GM21360 (cell line): Measurements from ENCODE around the gene SH2D7.

Experiments
- ATAC-seq: cut with Tn5 transposase; IDR thresholded peaks from one replicate; pipeline ENCODE4 v1.9.1; 2021; ENCODE audit warnings: mild to moderate bottlenecking, moderate library complexity; ENCODE audit not compliant: unreplicated experiment

SH2D7 gene

DNA sequence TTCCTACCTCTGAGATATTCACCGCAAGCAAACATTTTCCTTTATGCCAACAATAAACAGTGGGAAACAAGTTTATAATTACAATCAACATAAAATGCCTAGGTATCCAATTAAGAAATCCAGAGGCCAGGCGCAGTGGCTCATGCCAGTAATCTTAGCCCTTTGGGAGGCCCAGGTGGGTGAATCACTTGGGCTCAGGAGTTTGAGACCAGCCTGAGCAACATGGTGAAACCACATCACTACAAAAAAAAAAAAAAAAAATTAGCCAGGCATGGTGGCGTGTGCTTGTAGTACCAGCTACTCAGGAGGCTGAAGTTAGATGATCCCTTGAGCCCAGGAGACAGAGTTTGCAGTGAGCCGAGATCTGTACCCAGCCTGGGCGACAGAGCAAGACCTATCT is 32.1 kb upstream of the SH2D7 start:
- ATAC-seq = no peak

DNA sequence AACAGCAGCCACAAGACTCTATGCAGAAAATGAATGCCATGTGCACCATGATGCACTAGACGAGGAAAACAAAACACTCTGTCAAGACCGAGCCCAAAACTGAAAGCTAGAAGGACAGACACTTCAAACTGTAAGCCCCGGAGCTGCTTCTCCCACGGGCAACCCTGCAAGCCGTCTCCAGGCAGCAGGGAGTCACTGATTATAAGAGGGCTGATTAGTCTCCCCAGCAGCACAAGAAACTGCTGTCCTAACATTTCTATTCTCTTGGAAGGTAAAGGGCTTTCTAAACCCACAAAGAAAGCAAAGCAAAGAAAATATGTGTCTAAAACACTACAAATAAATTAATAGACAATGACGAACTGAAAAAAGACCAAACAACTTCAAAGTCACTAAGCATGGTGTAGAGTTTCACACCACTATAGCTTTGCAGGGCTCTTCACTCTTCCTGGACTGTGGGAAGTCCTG is 30.4 kb upstream of the SH2D7 start:
- peak; percentile 39 for ATAC-seq

DNA sequence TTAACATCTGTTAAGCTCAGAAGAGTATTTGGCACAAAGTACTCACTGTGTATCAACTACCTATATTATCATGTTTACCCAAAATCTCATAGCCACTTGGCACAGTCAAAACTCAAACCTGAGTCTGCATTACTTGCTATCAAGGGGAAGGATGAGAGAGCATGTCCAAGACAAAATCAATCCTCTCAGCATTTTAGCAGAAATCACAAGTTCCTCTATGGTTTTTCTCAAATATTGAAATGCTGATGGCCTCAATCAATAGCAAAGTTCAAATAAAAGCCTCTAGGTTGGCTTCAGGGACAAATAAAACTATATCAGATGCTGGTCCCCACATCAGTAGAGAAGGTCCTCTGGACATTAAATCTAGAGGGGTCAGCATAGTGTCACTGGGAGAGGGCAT is 29.1 kb upstream of the SH2D7 start:
- no peak for ATAC-seq

DNA sequence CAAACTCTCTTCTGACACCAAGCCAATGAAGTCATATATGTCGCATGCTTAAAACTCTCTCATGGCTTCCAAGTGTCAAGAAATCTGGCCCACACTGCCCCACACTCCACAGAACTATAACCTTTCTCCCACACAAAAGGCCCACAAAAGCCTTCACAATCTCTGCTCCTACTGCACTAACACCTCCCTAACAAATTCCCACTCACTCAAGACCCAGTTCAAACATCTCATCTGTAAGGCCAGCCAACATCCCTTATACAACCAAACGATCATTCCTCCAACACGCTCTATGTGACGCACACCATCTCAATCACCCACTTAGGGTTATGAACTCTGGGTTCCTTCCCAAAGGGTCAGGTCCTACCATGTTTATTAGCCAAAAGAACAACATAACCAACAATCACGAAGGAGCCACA is 28.4 kb upstream of the SH2D7 start:
- no peak for ATAC-seq

DNA sequence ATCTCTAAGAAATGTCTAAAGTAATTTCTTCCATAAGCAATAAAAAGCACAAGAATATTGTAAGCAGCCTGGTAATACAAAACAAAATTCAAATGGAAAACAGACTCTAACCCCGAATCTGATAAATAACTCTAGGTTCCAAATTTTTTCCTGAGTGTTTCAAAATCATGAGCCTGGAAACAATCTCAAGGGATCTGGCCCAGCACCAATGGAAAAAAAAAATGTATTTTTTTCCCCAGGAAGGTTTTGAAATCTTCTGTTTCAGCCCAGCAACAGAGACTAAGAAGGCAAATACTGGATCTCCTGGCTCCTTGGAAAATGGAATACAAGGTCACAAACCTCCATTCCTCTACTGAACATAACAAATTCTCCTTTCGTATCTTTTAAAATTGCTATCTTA is 27.8 kb upstream of the SH2D7 start:
- ATAC-seq = no peak

DNA sequence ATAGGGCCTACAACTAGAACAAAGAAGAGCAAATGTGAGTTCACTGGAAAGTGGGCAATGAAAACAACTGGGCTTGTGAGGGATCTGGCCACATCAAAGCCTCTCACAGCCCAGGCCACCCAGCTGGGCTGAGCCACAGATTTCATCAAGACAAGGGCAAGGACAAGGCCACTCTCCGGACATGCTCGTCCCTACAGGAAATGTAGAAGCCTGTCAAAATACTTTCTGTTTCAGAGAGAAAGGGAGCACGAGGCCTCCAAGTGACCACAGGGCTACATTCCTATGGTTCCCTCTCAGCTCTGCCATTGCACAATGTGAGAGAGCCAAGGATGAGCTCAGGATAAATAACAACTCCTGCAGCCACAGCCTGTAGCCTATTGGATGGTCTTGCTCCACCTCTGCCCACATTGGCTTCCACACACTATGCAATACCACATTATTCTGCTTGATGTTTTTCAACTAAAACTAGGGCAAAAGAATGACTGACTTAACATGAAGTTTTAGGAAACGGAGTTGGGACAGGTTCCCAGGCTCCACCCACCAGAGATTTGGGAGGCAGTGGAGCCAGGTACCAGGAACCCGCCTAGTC is 27.0 kb upstream of the SH2D7 start:
- ATAC-seq = no peak

DNA sequence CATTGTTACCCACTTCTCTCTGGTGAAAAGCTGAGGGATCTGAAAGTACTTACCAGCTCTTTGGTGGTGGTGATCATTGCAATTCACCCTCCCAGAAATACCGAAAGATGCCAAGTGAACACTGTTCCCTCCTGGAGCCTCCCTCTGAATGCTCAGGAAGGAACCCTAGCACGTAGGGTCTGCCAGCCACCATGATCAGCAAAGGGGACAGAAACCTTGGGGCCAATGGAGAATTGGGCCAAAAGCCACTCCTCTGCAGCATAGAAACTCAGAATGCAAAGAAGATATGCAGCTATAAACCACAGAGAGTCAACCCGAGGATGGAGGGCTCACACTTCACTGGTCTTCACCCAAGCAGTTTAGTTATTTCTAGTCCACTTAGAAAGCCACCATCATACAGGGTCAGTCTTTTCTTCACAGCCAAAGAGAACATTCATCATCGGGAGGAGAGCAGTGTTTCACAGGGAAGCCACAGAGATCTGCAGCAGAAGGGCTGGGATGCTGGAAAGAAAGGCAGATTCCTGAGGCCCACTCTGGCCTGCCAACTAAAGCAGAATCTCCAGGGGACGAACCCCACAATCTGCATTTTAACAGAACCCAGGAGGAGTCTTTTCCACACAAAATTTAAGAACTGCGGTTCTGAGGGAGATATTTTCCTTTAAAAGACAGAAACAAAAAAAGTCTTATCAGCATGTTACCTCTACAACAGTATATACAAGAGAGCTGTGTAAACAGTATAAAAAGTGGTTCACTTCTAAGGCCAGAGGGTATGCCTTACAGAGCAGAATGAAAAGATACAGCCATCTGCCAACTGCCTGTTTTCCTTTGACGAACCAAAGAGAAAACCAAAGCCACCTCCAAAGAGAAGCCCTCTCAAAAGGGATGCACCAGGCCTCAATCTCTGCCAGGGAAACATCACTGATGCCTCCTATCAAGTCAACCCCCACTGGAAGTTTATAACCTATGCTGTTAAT is 26.1 kb upstream of the SH2D7 start:
- no peak for ATAC-seq

DNA sequence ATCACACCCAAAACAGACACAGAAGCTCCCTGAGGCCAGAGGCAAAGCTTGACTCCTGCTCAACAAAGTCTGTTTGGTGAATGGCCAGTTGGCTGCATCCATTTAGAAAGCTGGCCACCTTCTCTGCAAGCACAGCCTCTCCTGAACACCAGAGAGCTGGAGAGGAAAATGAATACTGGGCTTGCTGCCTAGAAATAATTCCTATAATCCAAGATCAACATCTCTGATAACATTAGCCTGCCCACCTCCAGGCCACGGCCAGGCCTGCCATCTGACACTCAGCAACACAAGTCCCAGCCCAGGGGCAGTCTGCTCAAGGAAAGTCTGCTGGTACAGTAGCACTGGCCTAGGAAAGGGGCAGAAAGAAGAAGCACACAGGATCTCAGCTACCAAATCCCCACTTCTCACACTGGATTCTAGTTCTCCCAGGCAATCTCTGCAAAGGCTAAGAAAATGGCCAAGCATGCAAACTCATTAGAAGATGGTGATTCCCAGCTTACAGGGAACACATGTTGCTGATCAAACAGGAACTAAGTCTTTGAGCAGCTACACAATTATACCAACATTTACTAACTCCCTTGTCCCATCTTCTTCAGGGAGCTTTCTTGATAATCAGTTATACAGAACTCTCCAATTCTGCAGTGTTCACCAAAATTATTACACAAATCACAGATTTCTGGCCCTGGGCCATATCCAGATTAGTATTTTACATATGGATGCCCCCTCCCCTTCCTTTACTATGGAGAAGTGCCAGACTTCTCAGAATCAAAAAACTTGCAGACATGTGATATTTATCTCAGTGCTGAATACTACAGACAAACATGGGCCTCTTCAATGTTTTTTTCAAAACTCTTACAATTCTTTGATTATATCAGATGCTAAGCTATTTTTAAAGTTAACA is 24.8 kb upstream of the SH2D7 start:
- ATAC-seq = no peak

DNA sequence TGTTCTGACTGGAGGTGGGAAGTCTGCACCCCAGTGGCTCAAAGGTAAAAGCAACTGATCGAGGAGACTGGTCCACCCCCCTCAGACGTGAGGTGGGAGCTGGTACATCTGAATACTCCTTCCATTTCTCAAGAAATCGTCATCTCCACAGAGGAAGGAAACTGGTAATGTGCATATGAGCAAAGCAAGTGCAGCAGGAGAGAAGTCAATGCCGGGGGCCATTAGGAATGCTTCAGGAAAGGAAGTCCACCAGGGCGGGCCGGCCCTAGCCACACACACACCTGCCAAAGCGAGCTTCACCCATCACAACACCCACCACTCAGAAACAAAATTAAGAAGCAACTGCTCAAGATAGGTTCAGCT is 23.3 kb upstream of the SH2D7 start:
- no peak for ATAC-seq

DNA sequence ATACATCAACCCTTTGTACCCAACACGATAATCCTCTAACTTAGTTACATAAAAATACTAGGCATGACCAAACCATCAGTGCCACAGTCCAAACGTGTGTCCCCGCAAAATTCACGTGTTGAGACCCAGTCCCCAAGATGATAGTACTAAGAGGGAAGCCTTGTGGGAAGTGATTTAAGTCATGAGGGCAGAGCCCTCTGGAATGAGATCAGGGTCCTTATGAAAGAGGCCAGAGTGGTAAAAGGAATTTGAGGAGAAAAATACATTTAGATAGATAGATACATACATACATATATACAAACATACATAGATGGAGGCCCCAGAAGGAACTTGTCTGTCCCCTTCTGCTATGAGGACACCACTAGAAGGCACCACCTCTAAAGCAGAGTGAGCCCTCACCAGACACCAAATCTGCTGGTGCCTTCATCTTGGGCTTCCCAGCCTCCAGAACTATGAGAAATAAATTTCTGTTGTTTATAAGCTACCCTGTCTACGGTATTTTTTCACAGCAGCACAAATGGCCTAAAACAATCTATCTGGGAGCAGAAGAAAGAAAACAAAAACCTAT is 22.8 kb upstream of the SH2D7 start:
- ATAC-seq = no peak

DNA sequence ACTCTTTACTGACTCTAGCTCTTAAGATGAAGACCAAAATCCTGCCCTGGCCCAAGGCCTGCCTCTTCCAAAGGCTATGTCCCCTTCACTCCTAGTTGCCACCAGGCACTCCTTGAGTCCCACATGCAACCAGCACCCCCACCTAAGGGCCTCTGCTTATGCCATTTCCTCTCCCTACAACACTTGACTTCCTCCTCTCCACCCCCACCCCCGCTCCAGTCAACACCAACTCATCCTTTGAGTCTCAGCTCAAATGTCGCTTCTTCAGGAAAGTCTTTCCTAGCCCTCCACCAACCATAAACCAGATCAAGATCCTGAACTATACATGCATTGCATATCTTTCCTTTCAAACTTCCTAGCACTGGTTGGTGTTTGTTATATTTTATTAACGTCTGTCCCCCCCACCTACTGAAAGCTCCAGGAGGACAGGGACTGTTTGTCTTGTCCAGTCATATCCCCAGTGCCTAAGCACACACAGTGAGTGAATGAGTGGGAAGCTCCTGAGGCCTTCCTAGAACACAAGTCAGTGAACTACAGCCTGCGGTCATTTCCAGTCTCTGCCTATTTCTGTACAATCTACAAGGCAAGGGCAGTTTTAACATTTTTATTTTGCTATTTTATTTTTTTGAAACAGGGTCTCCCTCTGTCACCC is 22.2 kb upstream of the SH2D7 start:
- no peak for ATAC-seq

DNA sequence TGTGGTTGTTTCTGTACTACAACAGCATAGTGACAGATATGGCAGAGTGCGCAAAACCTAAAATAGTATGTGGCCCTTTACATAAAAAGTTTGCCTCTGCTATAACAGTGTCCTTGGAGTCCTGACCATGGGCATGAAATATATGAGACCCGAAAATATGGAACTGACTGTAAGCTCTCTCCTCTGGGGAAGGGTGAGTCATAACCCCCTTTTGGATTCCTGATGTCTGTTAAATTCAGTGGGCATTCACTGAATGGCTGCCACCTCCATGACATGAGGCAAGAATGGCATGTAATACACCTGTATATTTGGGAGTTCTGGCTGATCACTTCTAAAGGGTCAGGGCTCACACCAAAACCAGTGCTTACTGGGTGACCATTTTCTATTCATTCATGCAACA is 21.0 kb upstream of the SH2D7 start:
- ATAC-seq = no peak

DNA sequence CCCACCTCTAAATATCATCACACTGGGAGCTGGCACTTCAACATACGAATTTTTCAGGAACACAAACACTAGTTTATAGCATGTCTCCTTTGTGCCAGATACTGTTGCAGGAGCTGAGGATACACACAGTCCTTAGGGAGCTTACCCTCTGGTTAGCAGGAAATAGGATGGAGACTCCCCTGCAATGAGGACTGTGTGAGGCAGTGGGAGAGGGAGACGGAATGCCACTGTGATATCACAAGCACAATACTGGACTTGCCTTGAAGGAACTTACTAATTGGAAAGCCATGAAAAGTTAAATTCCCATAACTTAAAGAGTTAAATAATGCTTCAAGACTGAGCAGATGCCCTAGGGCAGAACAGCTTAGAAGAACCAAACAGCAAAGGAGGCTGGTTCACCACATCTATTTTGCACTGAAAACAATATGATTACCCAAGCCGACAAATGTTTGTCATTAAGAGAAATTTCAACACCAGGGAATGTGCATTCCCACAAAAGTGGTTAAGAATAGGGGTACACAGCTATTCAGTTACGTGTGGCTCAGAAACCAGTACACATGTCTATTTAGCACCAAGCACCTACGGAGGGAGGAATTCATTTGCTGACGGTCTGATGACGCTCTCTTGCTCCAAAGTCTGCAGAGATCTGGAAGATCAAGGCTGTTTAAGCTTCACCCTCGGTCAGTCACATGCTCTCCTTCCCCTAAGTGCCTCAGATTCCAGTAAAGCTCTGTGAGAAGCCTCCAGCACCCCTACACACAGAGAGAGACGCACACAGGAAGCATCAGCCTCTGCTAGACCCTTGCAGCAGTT is 20.1 kb upstream of the SH2D7 start:
- no peak for ATAC-seq

DNA sequence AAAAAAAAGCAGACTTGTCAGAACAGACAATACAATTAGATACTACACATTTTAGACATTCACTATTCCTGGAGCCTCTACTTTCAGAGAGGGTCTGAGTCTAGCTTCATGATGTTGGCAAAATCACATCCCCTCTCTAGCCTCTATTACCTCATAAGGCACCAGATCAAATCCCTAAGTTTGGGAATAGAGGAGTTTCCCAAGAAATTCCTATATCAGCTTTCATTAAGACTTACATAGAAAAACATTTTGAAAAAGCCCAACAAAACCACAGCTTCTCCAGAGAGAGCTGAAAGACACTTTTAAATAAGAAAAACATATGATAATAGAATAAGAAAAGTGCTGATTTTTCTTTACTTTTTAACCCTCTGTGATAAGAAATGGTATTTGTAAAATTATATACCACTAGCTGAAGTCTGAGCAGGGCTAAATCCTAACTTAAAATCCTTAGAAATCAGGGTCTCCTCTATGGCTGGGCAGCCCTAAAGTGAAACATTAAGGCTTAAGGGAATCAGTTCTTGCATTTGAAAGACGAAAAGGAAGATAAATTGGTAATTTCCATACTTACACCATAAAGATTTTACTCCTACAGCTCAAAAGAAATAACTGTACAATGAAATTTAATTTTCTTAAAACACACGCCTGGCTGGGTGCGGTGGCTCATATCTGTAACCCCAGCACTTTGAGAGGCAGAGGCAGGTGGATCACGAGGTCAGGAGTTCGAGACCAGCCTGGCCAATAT is 19.1 kb upstream of the SH2D7 start:
- no peak for ATAC-seq

DNA sequence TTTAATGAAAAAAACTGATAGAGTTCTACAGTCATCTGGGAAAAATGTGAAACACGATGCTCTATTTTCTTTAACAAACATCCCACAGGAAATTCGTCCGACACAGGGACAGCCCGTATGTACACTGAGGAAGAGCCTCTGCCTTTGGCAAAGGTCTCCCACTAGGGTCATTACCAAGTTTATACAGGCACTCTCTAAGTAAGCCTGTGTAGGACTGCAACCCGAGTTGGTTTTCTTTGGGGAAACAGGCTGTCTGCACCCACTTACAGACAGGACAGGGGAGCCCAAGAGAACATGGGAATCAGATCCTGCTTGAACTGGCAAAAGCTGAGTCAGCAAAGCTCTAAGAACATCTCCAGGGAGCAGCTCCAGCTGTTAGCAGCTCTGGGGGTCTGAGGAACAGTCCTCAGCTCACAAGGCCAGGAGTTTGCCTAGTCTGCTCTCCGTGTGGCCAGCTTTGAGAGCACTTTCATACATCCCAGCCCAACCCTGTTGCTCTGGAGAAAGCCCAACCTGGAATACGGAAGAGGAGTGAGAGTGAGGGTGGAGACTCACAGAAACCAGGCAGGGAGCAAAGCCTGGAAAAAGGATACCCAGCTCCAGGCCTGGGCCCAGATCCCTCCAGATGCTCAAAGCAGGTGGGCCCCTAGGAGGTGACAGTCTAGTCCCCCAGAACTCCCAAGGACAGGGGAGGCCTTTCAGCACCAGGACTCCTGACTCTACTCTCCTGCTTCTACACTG is 16.7 kb upstream of the SH2D7 start:
- ATAC-seq = no peak

DNA sequence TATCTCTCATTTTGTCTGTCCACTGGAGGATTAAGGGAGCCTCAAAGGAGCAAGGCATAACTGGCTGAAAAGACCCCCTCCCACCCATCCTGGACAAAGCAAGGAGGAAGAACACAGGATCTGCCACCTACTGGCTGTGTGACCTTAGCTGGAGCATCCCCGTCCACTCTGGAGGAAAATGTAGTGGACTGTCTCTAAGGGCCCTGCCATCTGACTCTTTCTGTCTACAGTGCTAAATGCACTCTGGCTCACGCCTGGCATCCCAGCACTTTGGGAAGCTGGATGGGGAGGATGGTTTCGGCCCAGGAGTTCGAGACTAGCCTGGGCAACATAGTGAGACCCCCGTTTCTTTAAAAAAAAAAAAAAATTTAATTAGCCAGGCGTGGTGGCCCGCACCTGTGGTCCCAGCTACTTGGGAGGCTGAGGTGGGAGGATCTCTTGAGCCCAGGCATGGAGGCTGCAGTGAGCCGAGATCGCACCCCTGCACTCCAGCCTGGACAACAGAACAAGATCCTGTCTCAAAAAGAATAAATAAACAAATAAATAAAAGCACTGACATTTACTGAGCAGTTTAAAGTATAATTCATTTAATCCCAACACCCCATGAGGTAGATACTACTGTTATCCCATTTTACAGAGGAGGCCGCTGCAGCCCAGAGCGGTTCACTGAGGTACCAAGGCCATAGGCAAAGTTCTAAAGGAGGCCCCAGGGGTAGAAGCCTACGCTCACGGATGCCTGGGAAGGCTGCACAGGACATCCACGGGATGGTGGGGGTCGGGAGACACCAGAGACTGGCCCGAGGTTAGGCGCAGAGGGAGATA is 15.9 kb upstream of the SH2D7 start:
- ATAC-seq = no peak

DNA sequence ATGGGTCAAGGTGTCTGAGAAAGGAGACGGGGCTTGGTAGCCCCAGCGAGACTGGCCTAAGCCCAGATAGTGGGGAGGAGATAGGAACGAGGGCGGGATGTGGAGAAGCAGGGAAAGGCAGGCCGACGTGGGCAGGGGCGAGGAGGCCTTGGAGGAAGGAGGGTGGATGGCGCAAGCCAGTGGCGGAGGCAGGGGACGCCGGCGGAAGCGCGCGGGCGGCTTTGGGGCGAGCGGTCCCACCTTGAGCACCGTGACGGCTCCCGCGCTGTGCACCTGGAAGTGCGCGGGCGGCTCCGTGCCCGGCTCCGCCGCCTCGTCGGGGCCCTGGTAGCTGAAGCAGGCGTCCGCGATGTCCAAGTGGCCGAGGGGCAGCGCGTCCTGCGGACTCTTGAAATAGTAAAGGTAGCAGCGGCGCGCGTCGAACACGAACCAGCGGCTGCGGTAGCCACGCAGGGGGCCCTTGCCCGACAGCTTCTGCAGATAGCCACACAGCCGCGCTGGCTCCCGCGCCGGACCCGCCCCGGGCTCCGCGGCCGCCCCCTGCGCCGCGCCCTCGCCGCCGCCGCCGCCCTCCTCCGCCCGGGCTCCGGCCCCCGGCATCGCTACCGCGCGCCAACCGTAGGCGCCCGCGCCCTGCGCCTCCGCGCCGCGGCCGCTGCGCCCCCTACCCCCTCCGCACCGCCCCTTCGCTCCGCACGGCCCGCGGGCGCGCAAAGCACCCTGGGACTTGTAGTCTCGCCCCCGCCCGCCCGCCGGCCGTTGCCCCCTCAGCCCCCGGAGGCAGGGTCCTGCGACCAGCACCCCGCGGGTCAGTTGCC is 15.1 kb upstream of the SH2D7 start, which contains the start of gene TBC1D2B:
TSS of gene TBC1D2B (minus strand) at position 659 of the 818 bp plus-strand sequence. CDS start at position 600, 59 bp downstream.
- ATAC-seq = peak; percentile 68
